ENCODE data around the gene ZNF548. TPM values are rescaled to one million over a fixed set of nuclear protein-coding genes. Genes with fewer than 3 reads are reported as not detected.

Gene ZNF548
- total RNA-seq, 1 experiment from 2014 or later: 13.0 TPM

DNA sequence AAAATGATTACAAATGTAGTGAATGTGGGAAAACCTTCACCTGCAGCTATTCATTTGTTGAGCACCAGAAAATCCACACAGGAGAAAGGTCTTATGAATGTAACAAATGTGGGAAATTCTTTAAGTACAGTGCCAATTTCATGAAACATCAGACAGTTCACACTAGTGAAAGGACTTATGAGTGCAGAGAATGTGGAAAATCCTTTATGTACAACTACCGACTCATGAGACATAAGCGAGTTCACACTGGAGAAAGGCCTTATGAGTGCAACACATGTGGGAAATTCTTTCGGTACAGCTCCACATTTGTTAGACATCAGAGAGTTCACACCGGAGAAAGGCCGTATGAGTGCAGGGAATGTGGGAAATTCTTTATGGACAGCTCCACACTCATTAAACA is 9.2 kb downstream of the ZNF548 start:
- H3K79me1 ChIP-seq (ENCODE audit: insufficient read depth, low read depth, low read length, poor library complexity, severe bottlenecking): no peaks in the 10 kb centered on the region
- no peak overlapping the region for H2BK5ac ChIP-seq (ENCODE audit: insufficient read length, low read length)
- H3K9me3 Mint-ChIP-seq: peaks cover 7 to 10% of the 10 kb centered on the region in 2 experiments; a peak in 4 of 5 replicates
- H4K8ac ChIP-seq (replicated peaks; ENCODE audit: insufficient read length, low read depth, low read length): no peak overlapping the region
- no peak overlapping the region for H2AFZ ChIP-seq (ENCODE audit: low read length)
- H3K18ac ChIP-seq (ENCODE audit: insufficient read length, low read depth, low read length): no peak overlapping the region
- no peak overlapping the region for H3K56ac ChIP-seq (ENCODE audit: insufficient read length, low read depth, low read length)
- peaks cover 4% of the 10 kb centered on the region for H3K23me2 ChIP-seq (ENCODE audit: insufficient read length, low read depth, low read length, poor library complexity, severe bottlenecking)
- no peak overlapping the region for H3K4me3 Mint-ChIP-seq
- H2AK5ac ChIP-seq (ENCODE audit: insufficient read length, low read length): no peak overlapping the region
- H3K9ac ChIP-seq (ENCODE audit: extremely low read depth, insufficient read length, low read length): no peak overlapping the region
- no peak for TF ChIP-seq CTCF (conservative IDR thresholded peaks at IDR 0.05)
- no peak overlapping the region for H3K4ac ChIP-seq (ENCODE audit: low read depth, low read length)
- H2BK20ac ChIP-seq (ENCODE audit: low read depth, low read length, poor library complexity, severe bottlenecking): no peak overlapping the region
- no peak overlapping the region for H4K5ac ChIP-seq (ENCODE audit: insufficient read length, low read depth, low read length)
- WGBS (ENCODE audit: extremely low coverage, insufficient read length, low lambda C conversion rate): no CpG with 5 or more reads among the region's 5 CpGs
- no peak for DNase-seq
- H3K79me2 ChIP-seq (ENCODE audit: insufficient read depth, low read length): no peaks in the 10 kb centered on the region
- no peaks in the 10 kb centered on the region for H3K27me3 ChIP-seq (ENCODE audit: insufficient read depth, low read length)
- peaks cover 31 to 56% (median 35%) of the 10 kb centered on the region in 3 experiments for H3K36me3 Mint-ChIP-seq (ENCODE audit: insufficient read depth in 1 of 3, low read depth in 3 of 3)
- H3K4me2 ChIP-seq (ENCODE audit: insufficient read depth, insufficient read length, low read length): no peak overlapping the region
- H2BK120ac ChIP-seq (ENCODE audit: low read depth, low read length, poor library complexity, severe bottlenecking): no peak overlapping the region
- H4K91ac ChIP-seq (ENCODE audit: insufficient read length, low read depth, low read length): no peak overlapping the region
- H3K4me1 ChIP-seq (ENCODE audit: insufficient read depth, low read length): no peaks in the 10 kb centered on the region
- no peaks in the 10 kb centered on the region for H3K9me3 ChIP-seq (ENCODE audit: control insufficient read depth, low read depth, low read length)
- no peak overlapping the region for H2BK12ac ChIP-seq (ENCODE audit: insufficient read length, low read depth, low read length)
- H4K20me1 ChIP-seq (ENCODE audit: control insufficient read depth, insufficient read depth, insufficient read length): no peaks in the 10 kb centered on the region
- H3K14ac ChIP-seq (ENCODE audit: insufficient read depth, low read length): no peak overlapping the region
- no peak overlapping the region for H2BK15ac ChIP-seq (ENCODE audit: low read depth, low read length)
- no peaks in the 10 kb centered on the region for H3K4me1 Mint-ChIP-seq
- H3K27ac ChIP-seq (ENCODE audit: insufficient read length, low read depth, low read length): no peak overlapping the region
- no peak overlapping the region for H3T11ph ChIP-seq (ENCODE audit: low read length)
- no peak overlapping the region for H3K27ac Mint-ChIP-seq
- H3K27me3 Mint-ChIP-seq (ENCODE audit: low read depth): peaks cover 2% of the 10 kb centered on the region; the same call in 1 of the 2 replicates
- H3K23ac ChIP-seq (ENCODE audit: insufficient read length, low read depth, low read length): no peak overlapping the region
